Measurements from ENCODE around the gene GXYLT1. TPM values are rescaled to one million over a fixed set of nuclear protein-coding genes. Genes with fewer than 3 reads are reported as not detected.
A peak's percentile ranks its signal among the peaks of the same experiment; 100 is the strongest.

Gene GXYLT1
- total and polyA plus RNA-seq, 9 of the 15 experiments (the other 6 are each of a cell fraction or from before 2014, with no cell fraction given), result 1.4 to 9.3 (median 5.5) TPM

GRCh38 chr12:42076976-42077375 lies 67.7 kb downstream of the GXYLT1 start (continued):
- TF ChIP-seq RBM34 (IDR thresholded peaks at IDR 0.05; ENCODE audit: borderline replicate concordance, insufficient read depth, low read length), result no peak
- TF ChIP-seq, protein P1, sequence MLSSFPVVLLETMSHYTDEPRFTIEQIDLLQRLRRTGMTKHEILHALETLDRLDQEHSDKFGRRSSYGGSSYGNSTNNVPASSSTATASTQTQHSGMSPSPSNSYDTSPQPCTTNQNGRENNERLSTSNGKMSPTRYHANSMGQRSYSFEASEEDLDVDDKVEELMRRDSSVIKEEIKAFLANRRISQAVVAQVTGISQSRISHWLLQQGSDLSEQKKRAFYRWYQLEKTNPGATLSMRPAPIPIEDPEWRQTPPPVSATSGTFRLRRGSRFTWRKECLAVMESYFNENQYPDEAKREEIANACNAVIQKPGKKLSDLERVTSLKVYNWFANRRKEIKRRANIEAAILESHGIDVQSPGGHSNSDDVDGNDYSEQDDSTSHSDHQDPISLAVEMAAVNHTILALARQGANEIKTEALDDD (IDR thresholded peaks at IDR 0.05), result peak; percentile 67; the same call in 1 of the 2 replicates
- TF ChIP-seq HDAC8 (tag; IDR thresholded peaks at IDR 0.05), result no peak
- TF ChIP-seq, protein P2, sequence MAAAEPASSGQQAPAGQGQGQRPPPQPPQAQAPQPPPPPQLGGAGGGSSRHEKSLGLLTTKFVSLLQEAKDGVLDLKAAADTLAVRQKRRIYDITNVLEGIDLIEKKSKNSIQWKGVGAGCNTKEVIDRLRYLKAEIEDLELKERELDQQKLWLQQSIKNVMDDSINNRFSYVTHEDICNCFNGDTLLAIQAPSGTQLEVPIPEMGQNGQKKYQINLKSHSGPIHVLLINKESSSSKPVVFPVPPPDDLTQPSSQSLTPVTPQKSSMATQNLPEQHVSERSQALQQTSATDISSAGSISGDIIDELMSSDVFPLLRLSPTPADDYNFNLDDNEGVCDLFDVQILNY (CRISPR knock-in tag; IDR thresholded peaks at IDR 0.05), result no peak
- TF ChIP-seq, protein P3, sequence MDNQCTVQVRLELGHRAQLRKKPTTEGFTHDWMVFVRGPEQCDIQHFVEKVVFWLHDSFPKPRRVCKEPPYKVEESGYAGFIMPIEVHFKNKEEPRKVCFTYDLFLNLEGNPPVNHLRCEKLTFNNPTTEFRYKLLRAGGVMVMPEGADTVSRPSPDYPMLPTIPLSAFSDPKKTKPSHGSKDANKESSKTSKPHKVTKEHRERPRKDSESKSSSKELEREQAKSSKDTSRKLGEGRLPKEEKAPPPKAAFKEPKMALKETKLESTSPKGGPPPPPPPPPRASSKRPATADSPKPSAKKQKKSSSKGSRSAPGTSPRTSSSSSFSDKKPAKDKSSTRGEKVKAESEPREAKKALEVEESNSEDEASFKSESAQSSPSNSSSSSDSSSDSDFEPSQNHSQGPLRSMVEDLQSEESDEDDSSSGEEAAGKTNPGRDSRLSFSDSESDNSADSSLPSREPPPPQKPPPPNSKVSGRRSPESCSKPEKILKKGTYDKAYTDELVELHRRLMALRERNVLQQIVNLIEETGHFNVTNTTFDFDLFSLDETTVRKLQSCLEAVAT (IDR thresholded peaks at IDR 0.05), result no peak
- TF ChIP-seq MTA2 (IDR thresholded peaks at IDR 0.05; ENCODE audit: low read depth), result peak; percentile 88
- TF ChIP-seq ZKSCAN8 (CRISPR knock-in tag; IDR thresholded peaks at IDR 0.05), result no peak
- TF ChIP-seq ATF7 (IDR thresholded peaks at IDR 0.05), result no peak
- TF ChIP-seq CLOCK (CRISPR knock-in tag; IDR thresholded peaks at IDR 0.05; ENCODE audit: borderline replicate concordance), result no peak
- no peak for TF ChIP-seq ZFX (CRISPR knock-in tag; IDR thresholded peaks at IDR 0.05)
- TF ChIP-seq FOXK2 (conservative IDR thresholded peaks at IDR 0.05 in 1 of 2, IDR thresholded peaks at IDR 0.05 in 1 of 2; ENCODE audit: low read depth in 2 of 2), result peak; percentile 78 to 86; a peak in 3 of 4 replicates
- TF ChIP-seq CC2D1A (IDR thresholded peaks at IDR 0.05), result no peak; the same call in 1 of the 2 replicates
- TF ChIP-seq, protein P4, sequence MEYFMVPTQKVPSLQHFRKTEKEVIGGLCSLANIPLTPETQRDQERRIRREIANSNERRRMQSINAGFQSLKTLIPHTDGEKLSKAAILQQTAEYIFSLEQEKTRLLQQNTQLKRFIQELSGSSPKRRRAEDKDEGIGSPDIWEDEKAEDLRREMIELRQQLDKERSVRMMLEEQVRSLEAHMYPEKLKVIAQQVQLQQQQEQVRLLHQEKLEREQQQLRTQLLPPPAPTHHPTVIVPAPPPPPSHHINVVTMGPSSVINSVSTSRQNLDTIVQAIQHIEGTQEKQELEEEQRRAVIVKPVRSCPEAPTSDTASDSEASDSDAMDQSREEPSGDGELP (CRISPR knock-in tag; IDR thresholded peaks at IDR 0.05; ENCODE audit: borderline replicate concordance), result no peak
- no peak for TF ChIP-seq RB1 (IDR thresholded peaks at IDR 0.05; ENCODE audit: low read depth)
- TF ChIP-seq CBX8 (IDR thresholded peaks at IDR 0.05; ENCODE audit: borderline replicate concordance, extremely low read depth, low read depth, low read length, poor library complexity, severe bottlenecking), result no peak
- no peak for TF ChIP-seq ZHX1 (conservative IDR thresholded peaks at IDR 0.05; ENCODE audit: low read length)
- peak; percentile 78 for TF ChIP-seq SMARCA4 (IDR thresholded peaks at IDR 0.05)
- no peak for TF ChIP-seq SRSF9 (IDR thresholded peaks at IDR 0.05; ENCODE audit: borderline replicate concordance, low read depth, low read length)
- 0 out of 2 replicates have a peak, but pooled peaks have one; percentile 34 for TF ChIP-seq SMARCE1 (IDR thresholded peaks at IDR 0.05)
